ENCODE results near the gene CHD6.

GRCh38 chr20:41364236-41364855 lies 253.8 kb downstream of the CHD6 start:
- TF ChIP-seq POLR2AphosphoS5 (IDR thresholded peaks at IDR 0.05) (no peak), CTCF (IDR thresholded peaks at IDR 0.05) (no peak), POLR2A (IDR thresholded peaks at IDR 0.05) (no peak)

Data from prostate gland (tissue), 2 donors.